ENCODE results near the gene FRMD4B. TPM values are rescaled to one million over a fixed set of nuclear protein-coding genes. Genes with fewer than 3 reads are reported as not detected.

Gene FRMD4B
- total RNA-seq, 4 donors from 2014 or later, result 37.5 to 66.2 (median 62.5) TPM

DNA sequence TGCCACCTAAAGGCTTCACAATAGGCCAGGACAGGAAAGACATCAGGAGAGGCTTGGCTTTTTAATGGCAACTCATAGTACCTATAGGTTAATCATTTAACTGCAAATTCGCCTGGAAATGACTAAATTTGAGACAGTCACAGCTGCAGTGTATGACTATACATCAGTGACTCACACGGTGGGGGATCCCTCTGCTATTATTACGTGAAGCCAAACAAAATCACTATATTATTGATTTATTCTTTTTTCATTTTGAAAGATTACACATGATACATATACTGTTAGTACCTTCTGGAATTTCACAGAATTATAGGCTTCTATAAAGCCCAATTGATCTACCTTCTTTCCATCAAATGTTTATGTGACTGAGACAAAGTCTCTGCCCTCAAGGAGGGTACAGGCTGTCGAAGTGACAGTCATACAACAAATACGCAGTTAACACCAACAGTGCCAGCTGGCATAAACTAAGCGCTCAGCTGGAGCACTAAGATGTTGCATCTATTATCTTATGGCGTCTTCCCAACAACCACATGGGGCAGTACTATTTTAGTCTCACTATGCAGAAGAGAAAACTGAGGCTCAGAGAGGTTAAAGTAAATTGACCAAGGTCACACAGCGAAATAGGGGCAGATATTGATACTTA lies 181.5 kb downstream of the FRMD4B start:
- intact Hi-C loops (cut with DNase I), result no loop called here
- WGBS, 2 donors, result 50 to 53% methylated on average over 8 of the region's 8 CpGs

DNA sequence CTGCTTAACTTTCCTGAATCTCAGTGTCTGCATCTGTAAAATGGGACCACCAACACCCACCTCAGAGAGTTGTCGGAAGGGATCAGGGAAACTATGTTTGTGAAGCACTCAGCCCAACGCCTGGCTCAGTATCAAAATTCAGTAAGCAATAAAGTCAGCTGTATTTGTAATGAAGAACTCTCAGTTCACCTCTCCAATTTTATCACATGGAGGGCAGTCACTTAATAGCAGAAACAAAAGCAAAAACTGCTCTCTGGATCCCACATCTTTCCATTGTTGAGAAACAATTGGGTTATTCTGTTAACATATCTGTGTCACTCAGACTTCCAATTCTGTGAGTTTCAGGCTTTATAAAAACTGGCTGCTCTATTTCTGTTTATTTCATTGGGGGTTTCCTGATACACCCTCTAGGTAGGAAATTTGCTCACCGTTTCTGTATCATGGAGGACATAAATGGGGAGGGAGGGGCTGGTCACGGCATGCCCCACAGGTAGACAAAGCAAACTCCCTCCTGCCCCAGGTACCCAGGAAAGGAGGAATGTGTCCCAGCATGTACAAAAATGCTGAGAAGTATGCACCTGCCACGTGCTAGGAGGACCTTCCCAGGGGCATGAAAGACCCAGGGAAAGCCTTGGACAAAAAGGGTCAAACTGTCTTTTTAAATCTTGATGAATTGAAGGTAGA lies 182.1 kb downstream of the FRMD4B start:
- DNase-seq, result no peak
- Histone ChIP-seq H3K27me3 (no peaks in the 10 kb centered on the region), H3K4me1 (peaks cover 4 to 50% (median 4%) of the 10 kb centered on the region in 3 donors), H3K9me3 (no peaks in the 10 kb centered on the region), H3K4me3 (no peak overlapping the region), H3K36me3 (peaks cover 0 to 4% (median 0%) of the 10 kb centered on the region in 3 donors), H3K27ac (peak overlapping the region in 3 of 4 donors; percentile 5 to 41 (median 6))
- intact Hi-C loops (cut with DNase I), result no loop called here
- no peak for TF ChIP-seq CTCF (IDR thresholded peaks at IDR 0.05)
- TF ChIP-seq POLR2A (IDR thresholded peaks at IDR 0.05), result no peak
- 47 to 64% methylated on average over 3 to 5 of the region's 5 CpGs for WGBS, 2 donors

More for the DNA sequence above, 181.5 kb downstream of the FRMD4B start:
- Histone ChIP-seq H3K27ac (peak overlapping the region in 2 of 4 donors; percentile 5 to 6), H3K9me3 (no peaks in the 10 kb centered on the region), H3K27me3 (no peaks in the 10 kb centered on the region), H3K36me3 (peaks cover 0 to 4% (median 0%) of the 10 kb centered on the region in 3 donors), H3K4me1 (peaks cover 4 to 54% (median 4%) of the 10 kb centered on the region in 3 donors), H3K4me3 (no peak overlapping the region)
- TF ChIP-seq POLR2A (IDR thresholded peaks at IDR 0.05) (no peak), CTCF (IDR thresholded peaks at IDR 0.05) (no peak)
- DNase-seq, result no peak

GRCh38 chr3:69201658-69202057 lies 184.2 kb downstream of the FRMD4B start:
- no peaks in the 10 kb centered on the region for H3K9me3 ChIP-seq
- peak overlapping the region in 3 of 4 donors; percentile 12 to 90 (median 85) for H3K27ac ChIP-seq
- H3K4me1 ChIP-seq, result peaks cover 4 to 53% (median 4%) of the 10 kb centered on the region in 3 donors
- H3K27me3 ChIP-seq, result no peaks in the 10 kb centered on the region
- 58 to 84% methylated on average over 4 to 6 of the region's 10 CpGs for WGBS, 2 donors
- peaks cover 0 to 16% (median 0%) of the 10 kb centered on the region in 3 donors for H3K36me3 ChIP-seq
- H3K4me3 ChIP-seq, result no peak overlapping the region
- DNase-seq, result no peak
- intact Hi-C loops (cut with DNase I), result no loop called here
- no peak for TF ChIP-seq CTCF (IDR thresholded peaks at IDR 0.05)
- TF ChIP-seq POLR2A (IDR thresholded peaks at IDR 0.05), result no peak

GRCh38 chr3:69200384-69201068 lies 185.4 kb downstream of the FRMD4B start:
- peak overlapping the region; percentile 30 to 68 (median 54) for H3K4me3 ChIP-seq
- intact Hi-C loops (cut with DNase I), result no loop called here
- TF ChIP-seq POLR2A (IDR thresholded peaks at IDR 0.05) (peak in 2 of 4 donors; percentile 52 to 69), CTCF (IDR thresholded peaks at IDR 0.05) (no peak)
- H3K27me3 ChIP-seq, result no peaks in the 10 kb centered on the region
- H3K36me3 ChIP-seq, result peaks cover 0 to 26% (median 0%) of the 10 kb centered on the region in 3 donors
- H3K27ac ChIP-seq, result peak overlapping the region; percentile 70 to 90 (median 84)
- no peaks in the 10 kb centered on the region for H3K9me3 ChIP-seq
- 35 to 62% methylated on average over 9 to 10 of the region's 10 CpGs for WGBS, 2 donors
- DNase-seq, result no peak
- peaks cover 4 to 52% (median 4%) of the 10 kb centered on the region in 3 donors for H3K4me1 ChIP-seq
